Measurements from ENCODE around the gene BRD4.

DNA sequence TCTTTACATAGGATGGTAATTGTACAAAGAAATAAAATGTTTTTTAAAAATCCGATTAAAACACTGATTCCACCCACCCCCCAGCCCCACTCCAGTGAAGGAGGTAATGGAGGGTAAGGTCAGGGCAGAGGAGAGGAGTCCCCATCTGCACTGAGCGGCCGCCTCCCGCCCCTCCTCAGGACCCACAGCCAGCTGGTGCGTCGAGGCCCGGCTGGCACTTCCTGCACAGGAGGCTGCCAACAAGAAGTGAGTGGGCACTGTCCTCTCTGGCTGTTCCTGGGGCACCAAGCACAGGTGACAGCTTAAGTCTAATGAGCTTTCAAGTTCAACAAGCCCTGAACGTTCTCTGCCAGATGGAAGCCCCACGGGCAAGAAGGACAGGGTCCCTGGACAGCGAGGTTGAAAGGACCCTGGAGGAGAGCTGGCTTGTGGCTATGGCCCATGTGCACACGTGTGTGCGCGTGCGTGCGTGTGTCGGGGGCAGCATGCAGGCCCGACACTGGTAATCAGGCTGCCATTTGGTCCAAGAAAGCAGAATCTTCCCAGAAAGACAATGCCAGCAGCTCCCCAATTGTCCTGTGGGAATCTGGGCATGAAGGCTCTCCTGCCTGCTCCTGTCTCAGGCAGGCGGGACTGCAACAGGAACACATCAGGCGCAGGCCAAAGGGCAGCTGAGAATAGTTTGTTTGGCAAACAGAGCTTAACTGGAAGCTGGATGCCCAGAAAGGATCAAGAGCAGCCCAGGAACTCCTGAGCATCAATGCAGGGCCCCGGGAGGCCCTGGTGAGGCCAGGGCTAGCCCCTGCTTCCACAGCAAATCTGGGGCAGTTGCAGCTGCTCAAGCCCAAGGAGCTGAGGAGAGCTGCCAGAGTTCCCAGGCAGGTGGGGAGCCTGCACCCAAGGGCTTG, 85.0 kb downstream of the BRD4 start:
- TF ChIP-seq, protein P1, sequence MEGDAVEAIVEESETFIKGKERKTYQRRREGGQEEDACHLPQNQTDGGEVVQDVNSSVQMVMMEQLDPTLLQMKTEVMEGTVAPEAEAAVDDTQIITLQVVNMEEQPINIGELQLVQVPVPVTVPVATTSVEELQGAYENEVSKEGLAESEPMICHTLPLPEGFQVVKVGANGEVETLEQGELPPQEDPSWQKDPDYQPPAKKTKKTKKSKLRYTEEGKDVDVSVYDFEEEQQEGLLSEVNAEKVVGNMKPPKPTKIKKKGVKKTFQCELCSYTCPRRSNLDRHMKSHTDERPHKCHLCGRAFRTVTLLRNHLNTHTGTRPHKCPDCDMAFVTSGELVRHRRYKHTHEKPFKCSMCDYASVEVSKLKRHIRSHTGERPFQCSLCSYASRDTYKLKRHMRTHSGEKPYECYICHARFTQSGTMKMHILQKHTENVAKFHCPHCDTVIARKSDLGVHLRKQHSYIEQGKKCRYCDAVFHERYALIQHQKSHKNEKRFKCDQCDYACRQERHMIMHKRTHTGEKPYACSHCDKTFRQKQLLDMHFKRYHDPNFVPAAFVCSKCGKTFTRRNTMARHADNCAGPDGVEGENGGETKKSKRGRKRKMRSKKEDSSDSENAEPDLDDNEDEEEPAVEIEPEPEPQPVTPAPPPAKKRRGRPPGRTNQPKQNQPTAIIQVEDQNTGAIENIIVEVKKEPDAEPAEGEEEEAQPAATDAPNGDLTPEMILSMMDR (IDR thresholded peaks at IDR 0.05), result no peak
- TF ChIP-seq POLR2AphosphoS5 (IDR thresholded peaks at IDR 0.05), result peak in 1 of 3 donors; percentile 3
